HG02938 (cell line): ENCODE measurements around the gene DTNA.
"Not testable (repeated sequence)": the region's sequence is repeated elsewhere in the genome, so short reads cannot be mapped to it uniquely, and the experiment has no call there.

Experiments
- ATAC-seq: cut with Tn5 transposase; IDR thresholded peaks from one replicate; pipeline ENCODE4 v1.9.1; 2021; ENCODE audit warnings: mild to moderate bottlenecking, moderate library complexity; ENCODE audit not compliant: unreplicated experiment

Gene DTNA

GRCh38 chr18:34720220-34720619 is 10.1 kb downstream of the DTNA start:
- no peak for ATAC-seq

GRCh38 chr18:34723143-34723542 is 13.0 kb downstream of the DTNA start:
- ATAC-seq, result no peak

GRCh38 chr18:34725737-34726136 is 15.6 kb downstream of the DTNA start:
- not testable (repeated sequence) for ATAC-seq

GRCh38 chr18:34726286-34727004 is 16.3 kb downstream of the DTNA start:
- no peak for ATAC-seq

- ATAC-seq, result peak; percentile 67
These were observed 19.2 kb downstream of the DTNA start for GRCh38 chr18:34729264-34729663.

- peak; percentile 16 for ATAC-seq
These were observed 19.8 kb downstream of the DTNA start for GRCh38 chr18:34729740-34730355.

GRCh38 chr18:34730774-34731173 is 20.7 kb downstream of the DTNA start:
- no peak for ATAC-seq

- ATAC-seq, result no peak
These were observed 24.0 kb downstream of the DTNA start for GRCh38 chr18:34734056-34734455.

GRCh38 chr18:34734526-34734925 is 24.4 kb downstream of the DTNA start:
- not testable (repeated sequence) for ATAC-seq

- no peak for ATAC-seq
These were observed 28.2 kb downstream of the DTNA start for GRCh38 chr18:34738175-34738894.

DNA sequence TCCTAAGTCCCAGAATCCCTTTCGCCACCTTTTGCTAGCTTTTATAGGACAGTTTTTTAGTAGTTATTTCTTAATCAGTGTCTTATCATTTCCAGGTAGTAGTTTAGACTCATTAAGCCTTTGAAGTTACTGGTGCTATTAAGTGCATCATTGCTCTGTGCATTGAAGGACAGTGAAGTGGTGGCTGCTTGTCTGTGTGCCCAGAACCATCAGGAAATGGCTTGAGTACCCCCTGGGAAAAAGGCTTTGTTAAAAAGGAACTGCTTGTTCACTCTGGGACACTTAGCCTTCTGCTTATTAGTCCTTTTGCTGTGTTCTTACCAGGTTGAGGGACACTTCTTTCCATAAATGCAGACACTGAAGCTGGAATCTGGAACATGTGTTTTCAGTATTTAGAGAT is 30.0 kb downstream of the DTNA start:
- ATAC-seq, result no peak

GRCh38 chr18:34740724-34741123 is 30.6 kb downstream of the DTNA start:
- no peak for ATAC-seq

DNA sequence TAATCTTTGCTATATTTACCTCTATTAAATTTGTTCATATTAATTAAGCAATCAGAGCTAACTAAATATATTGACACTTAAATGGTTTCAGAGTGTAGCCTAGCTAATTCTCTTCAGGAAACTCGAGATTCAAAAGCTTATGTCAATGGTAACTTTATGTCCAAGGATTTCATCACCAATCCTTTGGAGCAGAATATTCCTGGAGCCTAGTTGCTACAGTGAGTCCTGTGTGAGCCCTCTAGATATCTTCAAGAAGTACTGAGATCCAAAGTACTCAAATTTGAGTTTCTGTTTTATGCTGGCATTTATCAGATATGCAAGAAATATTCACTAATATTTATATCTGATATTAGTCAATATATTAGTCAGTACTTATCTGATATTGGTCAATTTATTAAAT is 31.3 kb downstream of the DTNA start:
- ATAC-seq, result no peak

DNA sequence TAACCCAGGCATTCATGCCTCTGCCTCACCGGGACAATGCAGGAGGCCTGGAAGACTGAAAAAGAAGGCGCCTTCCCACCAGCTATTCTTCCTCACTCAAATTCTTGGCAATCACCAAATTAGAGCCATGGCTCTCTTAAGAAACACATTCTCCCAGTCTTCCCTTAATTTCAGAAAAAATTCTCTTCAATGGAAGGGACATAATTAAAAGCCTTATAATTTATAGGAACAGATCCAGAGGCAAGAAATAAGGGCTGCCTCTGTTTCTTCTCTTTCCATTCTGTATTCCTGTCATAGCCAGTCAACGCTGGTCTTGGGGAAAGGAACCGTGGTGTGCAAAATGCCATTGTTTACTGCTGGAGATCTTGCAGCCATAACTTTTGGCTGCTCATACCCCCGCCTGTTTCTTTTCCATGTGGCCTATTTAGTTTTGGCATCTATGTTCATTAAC is 32.8 kb downstream of the DTNA start:
- no peak for ATAC-seq

- no peak for ATAC-seq
These were observed 34.5 kb downstream of the DTNA start for GRCh38 chr18:34744569-34744968.

DNA sequence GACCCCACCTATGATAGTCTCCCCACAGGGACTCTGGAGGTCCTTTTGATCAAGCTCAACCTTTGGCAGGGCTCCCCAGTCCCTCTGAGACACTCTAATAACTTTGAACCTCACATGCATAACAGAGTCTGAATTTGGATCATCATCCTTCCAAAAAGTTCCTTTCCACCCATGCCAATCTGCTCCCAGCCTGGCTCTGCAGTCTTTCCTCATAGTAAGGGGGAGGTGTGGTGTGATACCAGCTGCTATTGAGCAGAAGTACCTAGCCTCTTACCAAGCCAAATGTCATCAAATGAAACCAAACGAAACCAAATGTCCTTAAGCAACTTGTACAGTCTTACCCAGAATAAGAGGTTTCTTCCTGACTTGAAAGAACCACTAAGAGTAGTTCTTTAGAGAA is 36.5 kb downstream of the DTNA start:
- ATAC-seq, result no peak

DNA sequence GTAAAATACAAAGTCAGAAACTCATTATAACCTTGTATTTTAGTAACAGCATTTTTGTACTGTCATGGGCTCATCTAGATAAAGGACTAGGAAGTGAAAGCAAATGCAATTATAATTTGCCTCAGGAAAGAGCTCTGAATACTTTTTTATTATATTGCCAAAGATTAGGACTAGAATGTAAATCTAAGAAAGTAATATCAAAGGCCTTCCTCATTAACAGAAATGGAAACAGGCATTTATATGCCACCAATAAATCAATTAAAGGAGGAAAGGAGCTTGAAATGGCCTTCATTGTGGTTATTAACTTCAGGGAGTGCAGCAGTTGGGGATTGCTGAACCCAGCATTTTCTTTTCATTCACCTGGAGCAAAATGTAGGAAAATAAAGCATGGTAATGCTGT is 39.6 kb downstream of the DTNA start:
- no peak for ATAC-seq

- no peak for ATAC-seq
These were observed 42.0 kb downstream of the DTNA start for GRCh38 chr18:34752056-34752455.

GRCh38 chr18:34754300-34754699 is 44.2 kb downstream of the DTNA start:
- no peak for ATAC-seq

GRCh38 chr18:34757666-34758065 is 47.6 kb downstream of the DTNA start:
- ATAC-seq, result no peak

DNA sequence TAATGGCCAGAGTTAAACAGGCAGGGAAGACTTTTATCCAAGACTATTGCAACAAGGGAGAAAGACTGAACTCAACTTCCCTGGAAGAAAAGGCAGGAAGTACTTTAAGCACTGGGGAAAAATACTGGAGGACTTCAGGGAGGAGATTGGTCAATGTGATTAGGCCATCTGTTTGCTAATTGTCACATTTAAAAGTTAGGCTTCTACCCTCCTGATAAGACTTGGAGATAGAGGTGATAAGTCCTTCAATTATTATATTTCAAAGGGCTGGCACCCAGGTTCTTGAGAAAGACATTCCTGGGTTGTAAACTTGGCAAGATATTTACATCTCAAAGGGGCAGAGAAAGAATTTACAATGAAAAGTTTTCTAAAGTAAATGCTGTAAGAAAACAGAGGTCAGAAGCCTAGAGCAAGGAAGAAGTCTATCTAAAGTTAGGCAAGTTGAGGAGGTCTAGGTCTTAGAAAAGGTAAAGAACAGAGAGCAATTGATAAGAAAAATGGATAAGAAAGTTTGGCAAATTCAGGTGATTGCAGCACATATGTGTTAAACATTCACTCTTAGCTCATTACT is 48.4 kb downstream of the DTNA start:
- no peak for ATAC-seq

- ATAC-seq, result no peak
These were observed 50.3 kb downstream of the DTNA start for GRCh38 chr18:34760444-34760843.
